ENCODE measurements around the gene TMEM101.

GRCh38 chr17:44063704-44064639 is 49.2 kb upstream of the TMEM101 start:
- TF ChIP-seq NRF1 (IDR thresholded peaks at IDR 0.05; ENCODE audit: low read depth, low read length): no peak
- no peak for TF ChIP-seq SP4 (IDR thresholded peaks at IDR 0.05; ENCODE audit: low read length)
- no peak for TF ChIP-seq CTCF (IDR thresholded peaks at IDR 0.05; ENCODE audit: control extremely low read depth in 1 of 3, insufficient read depth in 1 of 3, low read depth in 1 of 3, low read length in 3 of 3)
- TF ChIP-seq CREB1 (IDR thresholded peaks at IDR 0.05): no peak
- no peak for TF ChIP-seq EP300 (IDR thresholded peaks at IDR 0.05; ENCODE audit: borderline replicate concordance in 1 of 2, low read depth in 2 of 2, low read length in 2 of 2)
- no peak for TF ChIP-seq EGR1 (IDR thresholded peaks at IDR 0.05; ENCODE audit: borderline replicate concordance, low read depth, low read length)
- no peak for TF ChIP-seq CHD2 (IDR thresholded peaks at IDR 0.05; ENCODE audit: low read length)
- no peak for TF ChIP-seq GABPA (IDR thresholded peaks at IDR 0.05; ENCODE audit: borderline replicate concordance, insufficient read depth, low read length)
- TF ChIP-seq ZNF274 (IDR thresholded peaks at IDR 0.05; ENCODE audit: borderline replicate concordance, extremely low read depth, low read length): no peak

All from H1 (cell line).